Measurements from ENCODE around the gene EFHD2. TPM values are rescaled to one million over a fixed set of nuclear protein-coding genes. Genes with fewer than 3 reads are reported as not detected.
"Not testable (repeated sequence)": the region's sequence is repeated elsewhere in the genome, so short reads cannot be mapped to it uniquely, and the experiment has no call there.

EFHD2 gene
- total RNA-seq, 1 experiment from 2014 or later: 107 TPM

GRCh38 chr1:15412175-15412800 lies 2.6 kb downstream of the EFHD2 start:
- peak; percentile 56 for DNase-seq (ENCODE audit: low read depth)

DNA sequence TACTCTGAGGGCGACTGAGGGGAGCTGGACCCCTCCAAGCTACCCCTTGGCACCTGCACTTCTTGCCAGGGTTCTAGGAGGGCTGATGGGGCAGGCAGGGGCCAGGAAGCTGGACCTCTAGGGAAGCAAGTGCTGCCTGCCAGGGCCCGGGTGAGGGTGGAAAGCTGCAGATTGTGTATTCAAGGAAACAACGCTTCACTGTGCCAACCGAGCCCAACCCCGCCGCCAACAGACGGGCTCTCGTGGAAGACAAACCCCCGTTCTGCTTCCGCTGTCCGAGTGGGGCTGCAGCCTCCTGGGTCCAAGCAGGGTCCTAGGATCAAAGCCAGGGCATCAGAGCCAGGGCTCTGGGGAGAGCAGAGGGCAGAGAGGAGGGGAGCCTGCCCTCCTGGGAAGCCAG lies 3.2 kb downstream of the EFHD2 start:
- no peak for DNase-seq (ENCODE audit: low read depth)

DNA sequence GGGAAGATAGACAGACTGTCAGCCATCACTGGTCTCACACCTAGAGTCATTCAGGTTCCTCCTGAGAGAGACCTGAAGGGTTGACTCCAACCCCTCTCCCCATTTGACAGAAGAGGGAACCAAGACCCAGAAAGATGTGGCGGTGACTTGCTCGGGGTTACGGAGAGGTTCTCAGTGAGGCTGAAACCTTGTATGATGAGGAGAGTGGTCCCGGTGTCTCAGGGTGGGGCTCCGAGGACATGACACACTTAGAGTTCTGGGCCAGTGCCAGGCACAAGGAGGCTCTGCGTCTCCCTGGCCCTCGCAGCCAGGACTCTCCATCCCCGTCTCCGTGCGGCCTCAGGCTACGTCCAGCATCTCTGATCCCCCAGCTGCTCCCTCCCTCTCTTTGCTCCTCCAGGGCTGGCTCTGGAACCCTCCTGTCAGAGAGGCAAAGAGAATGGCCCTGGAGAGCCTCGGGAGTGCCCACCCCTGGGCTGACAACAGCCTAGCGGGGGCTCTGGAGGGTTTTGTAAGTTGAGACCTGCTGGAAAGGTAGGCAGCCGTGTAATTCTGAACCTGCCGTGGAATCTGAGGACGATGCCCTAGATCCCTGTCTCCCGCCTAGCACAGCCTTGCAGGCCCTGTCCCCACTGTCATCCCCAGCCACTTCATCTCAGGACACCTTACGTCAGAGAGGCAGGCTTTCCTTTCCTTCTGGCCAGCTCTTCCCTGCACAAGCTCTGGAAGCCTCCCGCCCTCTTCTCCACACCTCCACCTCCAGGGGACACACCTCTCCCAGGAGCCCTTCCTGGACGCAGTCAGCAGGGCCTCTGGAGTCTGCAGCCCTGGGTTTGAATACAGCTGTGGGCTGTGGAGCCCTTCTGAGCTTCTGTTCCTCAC lies 4.1 kb downstream of the EFHD2 start:
- DNase-seq (ENCODE audit: low read depth): no peak

DNA sequence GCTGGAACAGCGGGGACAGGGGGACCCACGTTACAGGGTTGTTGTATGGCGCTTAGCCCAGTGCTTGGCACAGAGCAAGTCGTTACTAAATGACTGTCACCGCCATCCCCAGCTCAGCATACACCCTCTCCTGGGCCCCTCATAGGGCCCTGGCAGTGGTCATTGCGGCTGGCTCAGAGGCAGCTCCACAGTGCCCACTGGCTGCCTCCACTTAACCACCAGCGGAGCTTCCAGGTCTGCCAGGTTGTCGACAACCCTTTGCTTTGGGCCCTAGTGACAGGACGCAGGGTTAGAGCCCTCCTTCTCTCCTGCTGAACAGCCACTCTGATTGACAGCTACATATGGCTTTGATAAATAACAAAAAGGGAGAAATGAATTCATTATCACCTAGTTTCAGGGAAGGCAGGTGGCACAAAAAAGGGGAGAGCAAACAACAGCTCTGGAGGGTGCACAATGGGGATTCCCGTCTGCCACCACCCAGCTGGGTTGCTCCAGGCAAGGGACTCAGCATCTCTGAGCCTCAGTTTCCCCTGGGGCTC lies 4.8 kb downstream of the EFHD2 start:
- no peak for DNase-seq (ENCODE audit: low read depth)

GRCh38 chr1:15417059-15417934 lies 7.6 kb downstream of the EFHD2 start:
- peak; percentile 83 for DNase-seq (ENCODE audit: low read depth)

- no peak for DNase-seq (ENCODE audit: low read depth)
These were observed 9.3 kb downstream of the EFHD2 start for GRCh38 chr1:15418806-15419515.

DNA sequence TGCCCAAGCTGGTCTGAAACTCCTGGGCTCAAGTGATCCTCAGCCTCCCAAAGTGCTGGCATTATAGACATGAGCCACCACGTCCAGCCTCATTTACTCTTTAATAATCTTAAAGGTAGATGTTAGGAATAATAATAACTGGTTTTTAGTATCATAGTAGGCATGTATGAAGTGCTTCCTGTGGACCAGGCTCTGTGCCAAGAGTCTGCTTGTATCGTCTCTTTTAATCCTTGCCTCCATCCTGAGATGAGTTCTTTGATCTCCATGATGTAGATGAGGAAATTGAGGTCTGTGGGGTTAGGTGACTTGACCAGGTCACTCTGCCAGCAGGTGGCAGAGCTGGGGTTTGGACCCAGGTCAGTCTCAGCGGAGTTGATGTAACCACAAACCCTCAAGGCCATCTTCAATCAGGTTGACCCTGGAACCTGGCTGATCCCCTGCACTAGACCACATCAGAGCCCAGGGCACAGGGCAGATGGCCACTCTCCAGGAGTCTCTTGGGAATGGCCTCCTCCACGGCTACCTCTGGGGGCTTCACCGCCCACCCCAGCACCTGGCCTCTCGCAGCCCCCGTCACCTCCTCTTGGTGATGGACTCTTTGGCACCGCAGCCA lies 11.3 kb downstream of the EFHD2 start:
- DNase-seq (ENCODE audit: low read depth): no peak

GRCh38 chr1:15422871-15423270 lies 13.2 kb downstream of the EFHD2 start:
- DNase-seq (ENCODE audit: low read depth): no peak

GRCh38 chr1:15423355-15424077 lies 13.8 kb downstream of the EFHD2 start:
- no peak for DNase-seq (ENCODE audit: low read depth)

GRCh38 chr1:15424146-15424667 lies 14.5 kb downstream of the EFHD2 start:
- DNase-seq (ENCODE audit: low read depth): no peak

DNA sequence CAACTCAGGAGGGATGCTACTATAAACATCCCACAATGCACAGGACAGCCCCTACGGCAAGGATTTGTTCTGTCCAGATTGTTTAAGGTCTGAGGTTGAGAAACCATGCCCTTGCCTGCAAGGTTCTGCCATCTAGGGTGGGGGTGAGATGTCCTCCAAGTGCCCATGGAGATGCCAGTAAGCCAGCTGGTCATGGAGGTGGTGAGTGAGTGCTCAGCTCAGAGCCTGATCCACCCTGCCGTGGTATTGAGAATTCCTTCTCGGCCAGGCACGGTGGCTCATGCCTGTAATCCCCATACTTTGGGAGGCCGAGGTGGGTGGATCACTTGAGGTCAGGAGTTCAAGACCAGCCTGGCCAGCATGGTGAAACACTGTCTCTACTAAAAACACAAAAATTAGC lies 15.3 kb downstream of the EFHD2 start:
- DNase-seq (ENCODE audit: low read depth): no peak

DNA sequence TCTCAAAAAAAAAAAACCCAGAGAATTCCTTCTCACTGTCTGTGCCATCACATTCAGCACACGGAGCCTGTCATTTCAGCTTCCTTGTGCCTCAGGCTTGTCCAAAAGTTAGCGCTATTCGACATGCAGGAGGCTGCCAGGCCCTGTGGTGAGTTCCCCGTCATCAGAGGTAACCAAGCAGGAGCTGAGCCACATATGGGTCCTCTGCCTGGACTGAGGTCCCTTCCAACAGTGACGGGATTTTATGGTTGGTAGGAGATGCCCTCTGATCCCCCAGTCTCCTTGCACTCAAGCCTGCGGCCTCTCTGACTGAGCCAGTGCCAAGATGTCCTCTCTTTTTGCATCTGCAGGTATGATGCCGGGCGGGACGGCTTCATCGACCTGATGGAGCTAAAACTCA lies 15.8 kb downstream of the EFHD2 start:
- DNase-seq (ENCODE audit: low read depth): no peak

- no peak for DNase-seq (ENCODE audit: low read depth)
These were observed 16.3 kb downstream of the EFHD2 start for GRCh38 chr1:15425958-15426357.

DNA sequence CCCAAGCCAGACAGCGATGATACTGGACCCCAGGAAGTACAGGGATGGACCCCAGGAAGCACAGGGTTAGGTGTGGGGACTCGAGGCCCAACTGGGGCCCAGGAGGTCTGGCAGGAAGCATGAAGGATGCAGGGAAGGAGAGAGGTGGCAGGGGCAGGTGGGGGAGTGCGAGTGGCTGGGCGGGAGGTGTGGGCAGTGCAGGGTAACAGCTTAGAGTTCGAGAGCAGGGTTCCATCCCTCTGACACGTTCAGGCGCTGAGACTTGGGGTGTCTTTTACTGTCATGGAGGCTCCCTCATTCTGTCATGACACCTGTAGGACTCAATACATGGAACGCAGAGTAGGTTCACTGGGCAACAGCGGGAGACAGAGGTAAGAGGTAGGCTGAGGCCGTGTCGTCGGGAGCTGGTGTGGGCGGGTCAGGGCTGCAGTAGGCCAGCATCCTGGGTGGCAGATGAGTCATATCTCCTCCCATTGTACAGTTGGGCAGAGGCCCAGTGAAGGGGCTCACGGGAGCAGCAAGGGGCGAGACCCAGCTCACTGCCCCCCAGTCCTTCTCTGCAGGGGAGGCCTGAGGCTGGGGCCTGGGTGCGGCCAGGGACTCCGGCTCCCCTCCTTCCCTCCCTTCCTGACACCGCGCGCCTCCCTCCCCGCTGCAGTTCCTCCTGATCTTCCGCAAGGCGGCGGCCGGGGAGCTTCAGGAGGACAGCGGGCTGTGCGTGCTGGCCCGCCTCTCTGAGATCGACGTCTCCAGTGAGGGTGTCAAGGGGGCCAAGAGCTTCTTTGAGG lies 17.0 kb downstream of the EFHD2 start:
- DNase-seq (ENCODE audit: low read depth): peak; percentile 43

DNA sequence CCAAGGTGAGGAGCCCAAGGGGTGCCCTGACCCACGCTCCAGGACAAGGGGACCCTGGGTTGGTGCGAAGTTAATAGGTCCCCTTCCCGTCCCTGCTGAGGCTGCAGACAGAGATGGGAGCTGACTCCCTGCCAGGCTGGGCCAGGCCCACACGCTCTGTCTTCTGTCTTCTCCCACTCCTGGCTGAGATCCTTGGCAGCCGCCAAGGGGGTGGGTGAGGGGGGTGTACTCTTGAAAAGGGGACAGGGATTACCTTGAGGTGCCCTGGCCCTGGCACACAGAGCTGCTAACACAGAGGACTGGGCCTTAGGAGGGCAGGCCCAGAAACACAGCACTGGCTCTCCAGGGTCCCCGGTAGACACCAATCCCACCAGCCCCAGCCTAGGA lies 17.6 kb downstream of the EFHD2 start:
- DNase-seq (ENCODE audit: low read depth): no peak

DNA sequence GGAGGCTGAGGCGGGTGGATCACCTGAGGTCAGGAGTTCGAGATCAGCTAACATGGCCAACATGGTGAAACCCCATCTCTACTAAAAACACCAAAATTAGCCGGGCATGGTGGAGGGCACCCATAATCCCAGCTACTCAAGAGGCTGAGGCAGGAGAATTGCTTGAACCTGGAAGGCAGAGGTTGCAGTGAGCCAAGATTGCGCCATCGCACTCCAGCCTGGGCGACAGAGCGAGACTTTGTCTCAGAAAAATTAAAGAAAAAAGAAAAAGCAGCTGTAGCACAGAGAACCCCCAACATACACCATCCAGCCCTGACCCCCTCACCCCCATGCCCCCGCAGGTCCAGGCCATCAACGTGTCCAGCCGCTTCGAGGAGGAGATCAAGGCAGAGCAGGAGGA lies 18.6 kb downstream of the EFHD2 start:
- DNase-seq (ENCODE audit: low read depth): not testable (repeated sequence)

- no peak for DNase-seq (ENCODE audit: low read depth)
These were observed 19.2 kb downstream of the EFHD2 start for GRCh38 chr1:15428815-15429435.

GRCh38 chr1:15429701-15430149 lies 20.0 kb downstream of the EFHD2 start:
- peak; percentile 83 for DNase-seq (ENCODE audit: low read depth)

Measured in M059J (cell line).